Inflammatory macrophage treated with lipopolysaccharide for 4 hours (primary cell): Measurements from ENCODE around the gene TMEM168.

Source experiments
- DNase-seq: peaks from one replicate; pipeline ENCODE4 v3.0.0-alpha.2; 2020

Gene TMEM168

GRCh38 chr7:112714917-112715316, 75.3 kb downstream of the TMEM168 start:
- DNase-seq: no peak
